NCI-H526 (cell line): ENCODE data around the gene POLG.

Experiments used
- DNase-seq, 2 experiments: peaks; one replicate each; lab custom pipeline; 2025; lab: John Stamatoyannopoulos, UW

Gene POLG

DNA sequence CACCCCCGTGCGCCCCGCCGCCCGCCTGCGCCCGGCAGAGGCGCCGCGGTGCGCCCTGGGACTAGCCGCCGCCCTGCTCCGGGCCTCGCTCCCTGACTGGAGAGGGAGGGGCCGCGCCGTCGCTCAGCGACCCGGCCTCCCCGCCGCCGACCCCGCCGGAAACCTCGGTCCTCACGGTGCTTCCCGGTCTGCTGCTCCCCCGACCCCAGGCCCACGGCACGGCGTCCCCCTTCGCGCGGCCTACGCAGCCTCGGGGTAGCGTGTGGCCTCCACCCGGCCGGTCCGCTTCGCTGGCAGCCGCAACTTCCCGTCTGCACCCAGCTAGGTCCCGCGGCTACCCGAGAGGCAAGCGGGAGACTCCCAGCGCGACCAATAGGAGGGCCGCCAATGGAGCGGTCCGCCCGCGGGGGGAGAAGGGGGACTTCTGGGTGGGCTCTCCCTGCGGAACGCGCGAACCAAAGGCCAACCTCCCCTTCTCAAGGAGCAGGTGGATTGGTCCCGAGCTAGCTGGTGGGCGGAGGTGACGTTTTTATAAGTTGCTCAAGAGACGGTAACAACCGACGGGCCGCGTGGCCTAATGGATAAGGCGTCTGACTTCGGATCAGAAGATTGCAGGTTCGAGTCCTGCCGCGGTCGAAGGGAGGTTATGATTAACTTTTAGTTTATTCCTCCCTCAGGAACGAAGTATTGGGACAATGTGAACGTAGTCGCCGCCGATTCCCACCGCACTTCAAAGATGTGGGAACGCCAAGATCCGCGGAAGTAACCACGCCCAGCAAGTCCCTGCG lies at the start of gene POLG:
Gene POLG, minus strand, starts transcription at position 315 of the 788 bp plus-strand sequence. CDS start 1,070 bp downstream, outside the sequence.
- peak; percentile 97 to 99 for DNase-seq

DNA sequence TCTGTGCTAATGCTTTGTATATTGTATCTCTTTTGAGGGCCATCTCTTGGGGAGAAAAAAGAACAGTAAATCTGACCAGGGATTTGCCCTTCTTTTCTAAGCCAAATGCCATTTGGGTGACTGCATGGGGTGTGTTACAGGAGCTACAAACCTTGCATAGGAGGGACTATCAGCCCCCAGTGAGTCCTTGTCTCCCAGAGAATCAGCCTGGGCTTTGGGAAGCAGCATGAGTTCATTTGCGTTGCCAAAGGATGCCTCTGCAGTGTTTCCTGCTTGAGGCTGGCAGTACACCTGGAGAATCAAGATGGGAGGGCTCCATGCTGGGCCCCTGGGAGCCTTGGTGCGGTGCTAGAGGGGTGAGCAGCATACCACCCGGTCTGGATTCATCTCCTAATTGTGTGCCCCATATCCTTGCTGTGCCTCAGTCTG lies 49.6 kb upstream of the POLG start:
- no peak for DNase-seq

DNA sequence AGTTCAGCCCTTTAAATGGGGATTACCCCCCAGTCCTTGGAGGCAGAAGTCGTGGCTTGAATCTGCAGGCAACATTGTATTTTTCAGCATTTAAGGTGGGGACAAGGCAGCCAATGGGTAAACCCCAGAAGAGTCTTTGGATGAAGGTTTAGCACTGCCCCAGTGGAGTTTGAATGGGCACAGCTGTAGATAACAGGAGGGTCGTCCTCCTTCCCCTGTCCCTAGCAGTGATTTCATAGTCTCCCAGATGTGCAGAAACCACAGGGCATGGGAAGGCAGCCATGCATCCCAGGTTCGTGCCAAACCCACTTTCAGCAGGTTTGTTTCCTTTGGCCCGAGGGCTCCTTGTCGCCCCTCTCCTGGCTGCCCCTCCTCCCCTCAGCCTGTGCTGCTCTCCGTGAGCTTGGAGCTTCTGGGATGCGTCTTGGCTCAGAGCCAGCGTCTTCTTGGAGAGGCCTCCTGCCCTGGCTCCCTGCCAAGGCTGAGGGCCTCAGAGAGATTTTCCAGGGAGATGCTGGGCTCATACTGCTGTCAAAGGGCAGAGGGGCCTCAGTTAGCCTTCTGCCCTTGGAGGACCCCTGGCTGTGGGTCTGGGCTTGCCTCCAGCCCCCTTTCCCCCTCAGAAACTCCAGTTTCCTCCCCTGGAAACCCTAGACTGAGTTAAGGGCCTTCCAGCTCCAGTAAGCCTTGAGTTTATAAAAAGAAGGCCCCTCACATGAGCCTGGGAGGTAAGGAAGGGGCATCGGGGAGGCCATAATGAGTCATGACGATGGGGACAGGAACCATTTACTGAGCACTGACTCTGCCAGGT lies 48.9 kb upstream of the POLG start:
- peak; percentile 50 to 51 for DNase-seq

DNA sequence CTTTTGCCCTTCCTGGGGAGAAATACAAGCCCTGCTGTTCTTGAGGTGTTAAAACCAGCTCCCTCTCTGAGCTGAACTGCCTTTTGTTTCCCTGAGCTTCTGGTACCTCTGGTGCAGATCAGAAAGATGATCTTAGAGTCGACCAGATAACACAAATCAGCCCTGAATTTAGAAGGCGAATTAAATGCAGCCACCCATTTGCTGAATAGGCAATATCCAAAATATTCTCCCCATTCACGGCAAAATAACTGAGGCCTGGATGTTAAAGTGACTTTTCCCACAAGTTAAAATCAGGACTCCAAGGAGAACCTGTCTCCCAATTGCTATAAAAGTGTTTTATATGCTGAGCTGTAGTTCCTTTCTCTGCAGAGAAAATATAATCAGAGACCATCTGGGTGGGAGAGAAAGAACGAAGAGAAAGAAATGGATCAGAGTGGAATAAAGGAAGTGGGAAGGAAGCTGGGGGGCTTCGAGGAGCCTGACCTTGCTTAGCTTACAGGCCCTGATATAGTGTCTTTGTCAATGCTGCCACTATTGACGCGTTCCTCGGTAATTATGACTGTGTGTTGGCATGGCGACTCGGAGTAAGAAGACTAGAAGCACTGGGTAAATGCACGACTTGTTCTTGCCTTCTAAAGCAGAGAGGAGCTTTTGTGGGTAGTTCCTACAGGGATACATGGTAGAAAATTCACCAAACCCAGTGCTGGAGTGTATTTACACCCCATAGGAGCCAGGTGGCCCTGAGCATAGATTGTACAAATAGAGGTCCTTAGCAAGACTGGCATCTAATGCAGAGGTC lies 47.5 kb upstream of the POLG start:
- no peak for DNase-seq

DNA sequence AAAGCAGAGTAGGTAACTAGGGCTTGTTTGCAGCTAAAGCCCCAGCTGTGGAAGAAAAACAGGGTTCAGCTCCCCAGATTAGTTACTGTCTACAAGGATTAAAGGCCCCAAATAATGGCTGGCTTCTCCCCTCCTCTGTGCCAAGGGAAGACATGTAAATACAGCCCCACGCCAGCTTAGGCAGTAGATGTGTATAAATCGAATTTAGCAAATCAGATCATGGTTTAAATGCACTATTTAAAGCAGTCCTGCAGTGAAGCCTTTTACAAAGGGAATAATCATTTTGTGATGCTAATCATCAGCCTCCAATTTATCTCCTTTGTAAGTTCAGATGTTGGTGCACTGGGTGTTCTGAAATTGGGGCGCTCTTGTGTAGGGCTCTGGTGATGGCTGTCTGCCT lies 46.7 kb upstream of the POLG start:
- no peak for DNase-seq

DNA sequence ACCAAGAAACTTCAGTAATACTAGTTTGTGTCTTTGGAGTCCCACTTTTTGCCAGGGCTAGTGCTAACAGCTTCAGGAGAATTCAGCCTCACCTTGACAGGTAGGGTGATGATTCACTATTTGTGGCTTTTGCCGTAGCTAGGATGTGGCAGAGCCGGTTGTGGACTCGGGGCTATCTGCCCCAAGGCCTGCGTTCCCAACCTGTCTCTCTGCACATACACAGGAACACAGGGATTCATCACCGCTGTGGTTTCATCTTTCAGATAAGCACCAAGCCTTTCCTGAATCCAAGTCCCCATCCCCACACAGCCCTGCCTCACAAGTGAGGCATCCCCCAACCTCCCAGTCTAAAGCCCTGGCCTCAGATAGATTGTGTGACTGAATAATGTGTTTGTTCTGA lies 45.2 kb upstream of the POLG start:
- DNase-seq, result no peak

DNA sequence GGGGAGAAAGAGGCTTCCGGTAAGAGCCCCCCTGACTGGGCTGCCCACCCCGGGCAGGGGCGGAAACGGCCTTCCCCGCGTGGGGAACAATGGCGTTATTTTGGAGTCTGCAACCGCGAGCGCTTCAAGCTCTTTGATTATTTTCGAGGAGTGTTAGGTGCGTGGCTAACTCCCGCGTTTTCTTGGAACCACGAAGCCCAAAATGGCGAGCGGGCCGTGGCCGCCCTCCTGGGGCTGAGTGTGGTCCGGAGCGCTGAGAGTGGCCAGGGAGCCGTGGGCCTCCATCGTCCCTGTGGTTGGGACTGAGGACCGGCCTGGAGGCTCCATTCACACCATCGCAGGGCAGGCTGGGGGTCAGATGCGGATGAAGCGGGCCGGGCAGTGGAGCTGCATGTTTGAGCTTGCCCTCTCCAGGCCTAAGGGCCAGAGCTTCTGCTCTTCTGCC lies 44.6 kb upstream of the POLG start:
- no peak for DNase-seq

DNA sequence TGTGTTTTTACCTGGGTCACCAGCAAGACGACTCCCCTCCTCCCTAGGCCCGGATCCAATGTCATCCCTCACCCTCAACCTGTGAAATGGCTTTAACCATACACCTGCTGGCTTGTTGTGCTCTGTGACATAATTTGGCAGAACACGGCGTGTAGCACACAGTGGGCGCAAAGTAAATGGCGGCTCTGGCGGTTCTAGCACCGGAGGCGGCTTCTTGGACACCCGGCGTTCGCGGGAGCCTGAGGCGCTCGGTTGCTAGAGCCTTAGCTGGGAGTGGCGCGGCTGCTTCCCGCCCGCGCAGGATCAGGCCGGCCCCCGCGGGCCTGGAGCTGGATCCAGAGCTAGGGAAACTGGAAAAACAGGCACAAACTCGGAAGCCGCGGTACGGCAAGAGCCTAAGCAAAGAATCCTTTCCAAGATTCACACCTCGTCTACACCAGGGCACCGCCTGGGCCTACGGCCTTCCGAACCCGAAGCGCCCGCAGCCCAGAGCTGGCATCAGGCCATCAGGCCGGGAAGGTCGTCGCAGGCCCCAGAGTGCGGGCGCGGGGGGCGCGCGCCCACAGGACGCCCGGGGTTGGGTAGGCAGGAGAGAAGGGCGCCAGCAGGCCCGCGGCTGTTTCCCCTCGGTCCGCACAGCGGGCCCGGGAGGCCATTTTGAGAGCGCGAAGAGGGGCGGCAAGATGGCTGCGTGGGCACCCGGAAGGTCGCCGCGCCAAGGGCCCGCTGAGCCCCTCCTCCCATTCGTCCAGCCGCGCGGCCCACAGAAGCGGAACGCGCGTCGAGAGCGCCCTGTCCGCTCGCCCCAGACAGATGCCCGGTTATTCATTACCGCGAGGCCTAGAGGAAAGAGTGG lies 43.9 kb upstream of the POLG start:
- no peak for DNase-seq

DNA sequence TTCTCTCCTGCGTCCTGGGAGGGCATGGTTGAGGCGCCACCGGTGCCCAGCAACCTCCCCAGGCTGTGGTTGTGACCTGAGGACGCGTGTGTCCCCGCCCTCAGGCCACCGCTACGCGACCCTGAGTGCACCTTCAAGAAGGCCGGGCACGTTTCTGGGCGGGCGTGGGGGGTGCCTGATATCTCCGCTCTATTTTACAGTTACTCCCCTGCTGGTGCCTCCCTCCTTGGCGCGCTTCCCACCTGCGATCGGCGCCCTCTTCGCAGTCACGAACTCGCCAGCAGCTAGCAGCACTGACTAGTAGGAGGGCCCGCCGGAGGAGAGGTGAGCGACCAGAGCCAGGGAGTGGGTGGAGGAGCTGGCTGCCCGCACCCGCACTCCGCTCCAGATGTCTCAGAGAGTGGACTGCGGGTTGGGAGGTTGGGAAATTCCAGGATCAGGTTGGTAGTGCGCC lies 43.2 kb upstream of the POLG start:
- no peak for DNase-seq

DNA sequence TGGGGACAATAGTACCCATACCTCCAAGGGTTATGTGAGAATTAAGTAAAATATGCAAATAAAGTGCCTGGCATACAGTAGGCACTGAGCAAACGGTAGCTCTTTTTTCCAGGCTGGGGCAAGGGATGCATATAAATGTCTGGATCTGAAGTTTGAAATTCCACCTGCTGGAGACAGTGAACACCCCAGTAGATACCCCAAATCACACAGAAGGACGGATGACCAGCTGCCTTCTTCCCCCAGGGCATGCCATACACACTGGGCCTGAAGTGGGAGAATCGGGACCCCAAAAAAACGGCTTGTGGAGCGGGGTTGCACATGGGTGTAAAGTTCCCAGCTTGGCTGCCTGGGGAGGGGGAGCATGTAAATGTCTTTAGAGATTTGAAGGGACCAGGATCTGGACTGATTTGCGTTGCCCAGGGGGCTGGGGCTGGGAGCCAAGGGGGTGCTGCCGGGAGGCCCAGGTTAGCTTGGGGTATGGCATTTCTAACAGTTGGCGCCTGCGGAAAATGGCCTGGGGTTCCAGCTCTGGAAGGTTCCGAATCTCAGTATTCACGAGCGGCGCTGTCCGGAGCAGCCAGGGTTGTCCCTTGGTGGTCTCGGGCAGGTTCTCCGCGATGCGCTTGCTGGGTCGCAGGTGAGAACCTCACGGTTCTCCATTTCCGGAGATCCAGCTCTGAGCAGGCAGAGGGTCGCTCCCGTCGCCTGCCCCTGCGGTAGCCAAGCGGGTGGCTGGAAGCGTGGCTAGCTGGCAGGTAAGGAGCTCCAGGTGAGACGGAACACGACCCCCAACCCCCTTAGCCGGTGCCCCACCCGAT lies 42.6 kb upstream of the POLG start:
- DNase-seq, result no peak

DNA sequence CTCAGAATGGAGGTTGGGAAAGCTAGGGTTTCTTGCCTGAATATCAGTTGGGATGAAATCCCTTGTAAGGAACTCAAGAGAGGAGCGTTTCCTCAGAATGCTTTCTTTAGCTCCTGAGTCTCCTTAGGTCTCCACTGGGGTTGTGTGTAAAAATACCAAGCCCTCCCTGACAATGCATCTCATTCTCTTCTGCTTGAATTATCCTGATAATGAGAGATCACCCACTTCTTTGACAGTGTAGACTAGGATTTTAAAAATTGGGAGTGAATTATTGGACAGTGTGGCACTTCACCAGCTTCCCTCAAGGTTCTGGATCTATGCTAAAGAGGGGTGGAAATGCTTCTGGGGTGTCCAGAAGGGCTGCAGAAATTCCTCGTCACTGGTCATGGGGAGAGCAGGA lies 41.8 kb upstream of the POLG start:
- no peak for DNase-seq

DNA sequence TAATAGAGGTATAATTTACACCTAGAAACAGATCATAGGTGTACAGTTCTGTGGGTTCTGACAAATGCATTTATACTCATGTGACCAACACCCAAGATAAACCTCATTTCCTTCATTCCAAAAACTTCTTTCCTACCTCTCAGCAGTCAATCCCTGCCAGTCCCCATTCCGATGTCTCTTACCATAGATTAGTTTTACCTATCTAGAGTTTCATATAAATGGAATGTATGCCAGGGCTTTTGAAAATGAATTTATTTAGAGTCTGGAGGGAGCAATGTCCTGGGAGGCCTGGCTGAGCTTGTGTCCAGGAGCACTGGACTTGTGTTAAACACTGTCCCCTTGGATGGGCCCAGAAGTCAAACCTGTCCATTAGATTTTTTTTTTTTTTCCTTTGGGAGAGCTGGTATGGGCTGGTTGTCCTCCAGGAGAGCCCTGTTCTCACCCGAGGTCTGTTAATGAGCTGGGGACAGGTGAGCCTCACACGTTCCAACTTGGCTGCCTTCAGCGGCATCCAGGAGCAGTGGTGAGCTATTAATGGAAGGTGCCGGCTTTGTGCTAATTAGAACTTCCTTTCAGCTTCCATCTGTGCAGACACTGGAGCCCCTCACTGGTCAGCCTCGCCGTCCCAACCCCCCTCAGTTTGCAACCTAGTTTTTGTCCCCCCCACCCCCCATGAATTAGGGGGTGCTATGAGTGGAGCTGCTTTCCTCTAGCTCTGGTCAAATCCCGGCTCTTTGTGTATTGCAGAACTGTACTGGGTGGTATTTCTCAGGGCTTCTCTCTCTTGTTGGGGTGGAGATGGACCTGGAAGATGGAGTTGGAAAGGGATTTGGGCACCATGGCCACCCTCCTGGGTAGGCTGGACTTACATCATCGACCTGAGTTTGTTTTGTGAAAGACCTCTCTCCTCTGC lies 40.7 kb upstream of the POLG start:
- peak in 1 of 2 experiments; percentile 27 for DNase-seq

DNA sequence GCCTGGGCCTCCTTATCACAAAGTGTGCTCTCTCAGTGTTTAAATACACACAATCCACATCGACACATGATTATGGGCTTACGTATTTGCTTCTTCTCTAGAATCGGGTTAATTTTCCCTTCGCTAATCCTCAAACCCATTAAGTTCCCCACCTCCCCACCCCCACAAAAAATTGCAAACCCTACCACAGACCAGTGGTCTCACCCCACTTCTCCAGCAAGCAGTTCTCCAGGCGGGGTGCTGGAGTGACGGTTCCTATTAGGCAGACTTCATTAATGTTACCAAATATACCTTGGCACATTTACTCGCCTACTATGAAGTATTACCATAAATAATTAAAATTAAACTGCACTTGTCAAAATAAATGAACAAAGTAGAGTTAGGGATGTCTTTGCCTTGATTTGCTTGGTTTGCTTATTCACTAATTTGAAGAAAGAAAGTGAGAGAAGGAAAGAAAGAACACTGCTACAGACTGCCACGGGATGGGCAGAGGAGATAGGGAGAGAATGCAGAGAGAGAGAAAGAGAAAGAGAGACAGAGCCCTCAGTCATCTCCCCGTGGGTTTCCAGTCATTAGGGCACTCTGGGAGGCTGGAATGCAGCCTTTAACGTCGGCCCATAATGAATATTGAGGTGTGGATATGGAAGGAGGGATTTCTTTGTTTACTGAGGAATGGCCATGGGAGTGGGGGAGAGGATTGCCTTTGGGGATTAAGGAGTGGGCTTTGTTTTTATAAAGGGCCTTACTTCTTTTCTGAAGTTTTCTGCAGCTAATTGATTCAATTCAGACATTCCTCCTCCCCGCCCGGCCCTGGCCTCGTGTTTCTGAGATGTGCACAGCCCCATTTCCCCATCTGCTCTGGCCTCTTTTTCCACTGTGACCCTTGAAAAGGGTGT lies 39.7 kb upstream of the POLG start:
- DNase-seq, result no peak

DNA sequence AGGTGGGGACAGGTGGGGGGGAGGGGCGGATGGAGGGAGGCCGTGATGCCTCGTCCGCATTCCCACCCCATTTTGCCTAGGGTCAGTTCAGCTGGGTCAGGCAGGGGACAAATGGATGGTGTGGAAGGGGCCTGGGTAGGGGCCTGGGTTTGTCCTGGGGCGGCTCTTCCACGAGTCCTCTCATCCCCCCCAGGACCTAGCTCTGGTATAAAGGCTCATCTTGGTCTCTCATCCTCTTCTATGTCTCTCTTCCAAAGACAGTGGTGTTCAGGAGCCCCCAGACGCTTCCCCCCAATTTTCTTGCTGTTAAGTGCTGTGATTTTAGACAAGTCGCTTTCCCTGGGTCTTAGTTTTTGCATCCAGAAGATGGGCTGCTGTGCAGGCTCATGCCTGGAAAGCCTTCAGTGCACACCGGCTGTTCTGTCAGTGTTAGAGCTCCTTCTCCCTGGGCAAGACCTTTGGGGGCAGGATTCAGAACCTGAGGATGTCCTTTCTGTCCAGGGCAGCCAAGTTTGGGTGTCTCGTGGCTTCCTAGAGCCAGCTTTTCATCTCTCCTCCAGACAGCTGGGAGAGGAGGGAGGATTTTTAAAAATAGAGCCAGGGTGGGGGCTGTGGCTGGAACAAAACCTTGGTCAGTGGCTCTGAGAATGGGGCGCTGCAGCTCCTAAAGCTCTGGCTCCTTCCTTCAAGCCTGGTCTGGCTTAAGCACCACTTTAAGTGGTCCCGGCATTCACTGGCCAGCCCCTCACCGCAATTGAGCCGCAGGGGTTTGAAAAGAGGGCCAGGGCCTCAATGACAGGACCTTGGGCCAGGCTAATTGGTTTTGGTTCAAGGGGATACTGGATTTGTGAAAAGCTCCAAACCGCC lies 37.7 kb upstream of the POLG start:
- DNase-seq, result no peak

DNA sequence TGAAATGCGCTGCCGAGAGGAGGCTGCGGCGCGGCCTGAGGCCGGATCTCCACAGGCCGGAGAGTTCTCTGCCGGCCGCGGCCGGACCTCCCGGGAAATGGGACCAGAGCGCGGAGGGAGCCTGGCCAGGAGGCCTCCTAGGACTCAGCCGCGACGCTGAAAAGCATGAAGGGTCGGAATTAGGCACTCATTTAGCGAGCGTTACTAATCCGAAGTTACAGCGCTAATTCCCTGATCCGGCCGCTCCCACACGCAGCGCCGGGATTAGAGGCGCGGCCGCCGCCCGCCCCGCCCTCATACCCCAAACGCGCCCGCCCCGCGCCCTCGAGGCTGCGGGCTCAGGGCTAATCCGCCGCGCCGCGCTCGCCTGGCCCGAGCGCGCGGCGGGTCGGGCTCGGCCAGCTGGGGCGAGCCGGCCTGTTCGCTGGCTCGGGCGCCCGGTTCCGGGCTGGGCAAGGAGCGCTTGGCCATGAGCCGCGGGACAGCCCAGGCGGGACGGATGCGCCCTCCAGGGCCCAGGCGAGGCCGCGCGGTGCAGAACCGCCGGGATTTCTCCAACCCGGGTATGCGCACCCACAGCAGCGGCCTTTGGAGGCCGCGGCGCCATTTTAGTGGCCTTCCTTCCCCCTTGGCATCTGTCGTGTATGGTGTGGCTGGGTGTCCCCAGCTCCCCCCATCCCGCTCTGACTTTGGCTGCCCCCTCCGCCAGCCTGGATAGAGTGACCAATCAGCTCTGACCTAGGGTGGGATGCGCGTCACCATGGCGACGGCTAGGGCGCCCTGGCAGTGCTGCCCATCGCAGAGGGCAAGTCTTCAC lies 36.8 kb upstream of the POLG start:
- no peak for DNase-seq

DNA sequence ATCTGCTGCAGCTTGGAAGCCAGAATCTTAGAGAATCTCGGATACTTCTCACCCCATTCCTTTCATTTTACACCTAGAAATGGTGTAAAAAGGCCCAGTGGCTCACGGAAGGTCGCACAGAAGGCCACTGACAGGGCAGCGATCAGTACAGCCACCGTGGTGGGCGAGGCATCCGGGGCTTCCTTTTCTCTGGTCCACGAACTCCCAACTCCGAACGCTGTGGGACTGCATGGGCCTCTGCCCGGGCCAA lies 36.3 kb upstream of the POLG start:
- no peak for DNase-seq
